UCSD-AML1 (cell line): ENCODE data around the gene SLC39A8.

Source experiments
- DNase-seq: peaks from one replicate; lab custom pipeline; 2025; ENCODE audit not compliant: unreplicated experiment; lab: John Stamatoyannopoulos, UW

SLC39A8 gene

DNA sequence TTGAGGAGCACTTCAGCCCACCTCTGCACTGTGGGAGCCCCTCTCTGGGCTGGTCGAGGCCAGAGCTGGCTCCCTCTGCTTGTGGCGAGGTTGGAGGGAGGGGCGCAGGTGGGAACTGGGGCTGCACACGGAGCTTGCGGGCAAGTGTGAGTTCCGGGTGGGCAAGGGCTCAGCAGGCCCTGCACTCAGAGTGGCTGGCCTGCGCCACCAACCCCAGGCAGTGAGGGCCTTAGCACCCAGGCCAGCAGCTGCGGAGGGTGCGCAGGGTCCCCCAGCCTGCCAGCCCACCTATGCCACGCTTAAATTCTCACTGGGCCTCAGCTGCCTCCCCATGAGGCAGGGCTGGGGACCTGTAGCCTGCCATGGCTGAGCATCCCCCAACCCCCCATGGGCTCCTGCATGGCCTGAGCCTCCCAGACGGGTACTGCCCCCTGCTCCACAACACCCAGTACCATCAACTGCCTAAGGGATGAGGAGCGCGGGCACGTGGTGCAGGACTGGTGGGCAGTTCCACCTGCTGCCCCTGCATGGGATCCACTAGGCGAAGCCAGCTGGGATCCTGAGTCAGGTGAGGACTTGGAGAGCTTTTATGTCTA, 110.9 kb downstream of the SLC39A8 start:
- DNase-seq, result no peak

GRCh38 chr4:102230194-102230593, 115.1 kb downstream of the SLC39A8 start:
- DNase-seq, result no peak

- no peak for DNase-seq
Measured at GRCh38 chr4:102227388-102227787, 117.9 kb downstream of the SLC39A8 start.

DNA sequence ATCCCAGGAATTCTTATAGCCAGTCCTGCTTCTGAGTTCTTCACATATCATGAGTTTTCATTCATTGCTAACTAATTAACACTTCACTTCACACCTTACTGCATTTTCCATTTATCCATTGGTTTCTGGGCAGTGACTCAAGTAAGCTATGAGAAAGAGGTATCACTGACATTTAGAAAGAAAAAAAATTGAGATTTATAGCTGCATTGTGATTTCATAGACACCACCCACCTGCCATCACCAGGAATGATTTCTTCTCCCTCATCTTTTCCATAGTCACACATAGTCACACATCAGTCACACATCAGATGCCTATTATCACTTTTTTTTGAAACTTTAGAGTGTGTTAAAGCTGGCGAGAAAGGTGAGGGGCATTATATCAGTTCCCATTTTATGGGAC, 121.8 kb downstream of the SLC39A8 start:
- no peak for DNase-seq

- DNase-seq, result no peak
Measured at GRCh38 chr4:102222838-102223409, 122.4 kb downstream of the SLC39A8 start.

DNA sequence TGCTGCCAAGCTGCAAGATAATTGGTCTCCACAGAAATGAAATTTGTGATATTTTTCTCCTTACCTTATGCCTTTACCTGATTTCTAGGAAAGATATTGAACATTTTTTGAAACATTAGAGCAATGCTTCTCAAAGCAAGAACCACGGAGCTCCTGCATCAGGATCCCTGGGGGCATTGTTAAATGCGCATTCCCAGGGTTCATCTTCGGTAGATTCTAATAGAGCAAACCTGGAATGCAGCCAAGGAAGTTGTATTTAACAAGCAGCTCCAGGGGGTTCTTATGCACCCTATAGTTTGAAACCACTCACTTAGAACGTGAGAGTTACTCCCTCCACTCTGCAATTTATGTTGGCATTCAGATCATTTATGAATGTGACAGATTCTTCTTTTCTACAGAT, 126.2 kb downstream of the SLC39A8 start:
- no peak for DNase-seq

DNA sequence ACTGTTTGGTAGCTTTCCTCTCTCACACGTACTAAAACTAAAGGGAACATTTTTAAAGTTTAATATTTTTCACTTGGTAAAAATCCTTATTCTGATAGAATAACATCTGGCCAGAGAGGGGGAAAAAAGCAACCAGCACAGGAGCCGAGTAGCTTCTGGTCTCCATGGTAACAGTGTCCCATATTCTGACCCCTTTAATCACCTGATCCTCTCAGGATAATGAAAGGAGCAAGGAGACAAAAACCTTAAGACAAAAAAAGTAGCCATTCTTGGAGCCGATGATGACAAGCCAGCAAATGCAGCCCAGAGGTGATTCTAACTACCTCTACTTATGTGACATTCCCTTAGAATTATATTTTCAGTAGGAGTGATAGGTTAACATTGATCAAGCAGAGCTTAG, 126.6 kb downstream of the SLC39A8 start:
- no peak for DNase-seq

- DNase-seq, result no peak
Measured at GRCh38 chr4:102217775-102218355, 127.4 kb downstream of the SLC39A8 start.

DNA sequence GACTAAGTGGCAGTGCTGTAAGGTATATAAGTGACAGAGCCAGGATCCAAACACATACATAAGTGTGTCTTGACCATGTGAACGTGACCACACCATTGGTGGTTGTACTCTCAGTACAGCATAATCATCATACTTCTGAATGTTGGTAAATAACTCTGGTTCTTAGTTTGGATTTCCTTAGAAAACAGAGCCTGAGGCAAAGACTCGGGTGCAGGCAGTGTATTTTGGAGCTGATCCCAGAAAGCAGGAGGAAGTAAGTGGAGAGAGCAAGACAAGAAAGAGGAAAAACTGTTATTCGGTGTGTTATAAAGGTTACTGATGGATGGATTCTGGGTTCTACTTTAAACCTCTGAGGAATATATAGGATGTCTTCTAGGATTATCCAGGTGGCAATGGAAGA, 127.9 kb downstream of the SLC39A8 start:
- DNase-seq, result no peak

DNA sequence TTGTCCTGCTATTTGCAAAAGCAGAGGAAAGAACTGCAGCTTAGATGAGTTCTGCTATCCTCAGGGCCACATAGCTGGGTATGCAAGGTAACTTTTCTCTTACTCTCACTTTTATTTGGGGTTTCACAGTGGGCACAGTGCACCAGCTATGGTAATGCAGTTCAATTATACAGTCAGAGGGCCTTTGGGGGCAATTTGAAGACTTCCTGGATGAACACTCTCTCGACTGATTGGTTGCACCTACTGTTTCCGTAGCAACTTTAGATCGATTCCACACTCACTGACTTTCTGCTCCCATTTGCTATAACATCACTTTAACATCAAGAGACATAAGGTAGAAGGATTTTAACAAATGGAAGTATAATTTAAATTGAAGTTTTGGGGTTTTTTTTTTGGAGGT, 128.6 kb downstream of the SLC39A8 start:
- no peak for DNase-seq

DNA sequence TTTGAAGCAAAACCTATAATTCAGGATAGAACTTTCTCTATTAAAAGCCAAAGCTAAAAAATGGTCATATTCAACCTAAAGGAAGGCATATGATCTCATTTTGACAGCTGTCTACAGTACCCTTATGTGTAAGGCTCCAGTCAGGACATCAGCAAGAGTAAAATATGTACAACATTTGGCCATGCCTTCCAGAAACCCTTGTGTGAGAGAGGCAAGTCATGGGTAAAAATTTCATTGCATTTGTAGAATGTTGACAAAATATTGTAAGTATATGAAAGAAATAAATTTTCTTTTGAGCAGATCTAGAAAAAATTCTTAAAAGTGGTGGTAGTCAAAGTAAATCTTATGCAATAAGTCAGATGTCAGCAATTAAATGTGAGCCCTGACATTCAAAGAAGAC, 132.3 kb downstream of the SLC39A8 start:
- no peak for DNase-seq
